GM12878 (cell line): Measurements from ENCODE around the gene FLII. TPM values are rescaled to one million over a fixed set of nuclear protein-coding genes. Genes with fewer than 3 reads are reported as not detected.

ENCODE experiments used
- ATAC-seq: fragments of 200-7000 bp; cut with Tn5 transposase; 3 replicates; pipeline ENCODE4 v1.9.1; 2020; ENCODE audit warnings: mild to moderate bottlenecking, moderate library complexity
- BruUV-seq: library from RNA; stranded (reverse); fragments of 400-500 nt; replicated peaks from 2 replicates; lab custom pipeline; 2021; lab: Mats Ljungman, UMichigan
- CTCF ChIA-PET: fragments of 300-600 bp; sonication (Branson Sonifier 250); formaldehyde crosslinking; extraction: SDS; loops from one replicate; lab custom pipeline; 2021; ENCODE audit warnings: inconsistent platforms; lab: Yijun Ruan, JAX
- POLR2A ChIA-PET: fragments of 350-600 bp; formaldehyde crosslinking; extraction: SDS; loops from one replicate; lab custom pipeline; 2021; ENCODE audit warnings: inconsistent platforms; lab: Charles Lee
- RAD21 ChIA-PET: fragments of 300-600 bp; sonication (Branson Sonifier 250); formaldehyde crosslinking; loops from one replicate; lab custom pipeline; 2023; ENCODE audit warnings: antibody characterized with exemption; ENCODE audit not compliant: unreplicated experiment; lab: Charles Lee
- SMC1A ChIA-PET: fragments of 300-600 bp; sonication (Branson Sonifier 250); formaldehyde crosslinking; loops from one replicate; lab custom pipeline; 2023; ENCODE audit not compliant: unreplicated experiment, uncharacterized antibody; lab: Charles Lee
- DNase-seq: peaks from one replicate; pipeline ENCODE4 v3.0.0-alpha.2; 2011; ENCODE audit warnings: low read depth, low spot score
- FAIRE-seq: peaks from 3 replicates; lab custom pipeline; 2011; peaks lifted over from hg19 to GRCh38; lab: Jason Lieb, UNC
- H2AFZ ChIP-seq: 2 replicates; pipeline ENCODE4 v1.6.0; 2011; ENCODE audit warnings: low read depth, low read length, control low read depth; ENCODE audit not compliant: control insufficient read depth
- H3K27ac ChIP-seq: 2 replicates; pipeline ENCODE4 v1.5.1; 2011; ENCODE audit warnings: control low read depth; ENCODE audit not compliant: control insufficient read depth, insufficient read depth
- H3K27me3 ChIP-seq, 2 experiments: replicated peaks in 1 of 2; 2 replicates each; pipeline versions ENCODE4 v1.6.0 to v1.6.1; 2011; ENCODE audit warnings: low read length in 1 of 2; ENCODE audit not compliant: control insufficient read depth in 2 of 2, insufficient read depth in 2 of 2
- H3K36me3 ChIP-seq, 2 experiments: 2 replicates each; pipeline ENCODE4 v1.5.1; 2011; ENCODE audit warnings: low read length in 1 of 2; ENCODE audit not compliant: control insufficient read depth in 2 of 2, insufficient read depth in 2 of 2
- H3K4me1 ChIP-seq: 2 replicates; pipeline ENCODE4 v1.6.1; 2011; ENCODE audit warnings: mild to moderate bottlenecking, low read length, moderate library complexity, mixed read lengths; ENCODE audit not compliant: control insufficient read depth, insufficient read depth
- H3K4me2 ChIP-seq: 2 replicates; pipeline ENCODE4 v1.6.0; 2011; ENCODE audit warnings: control low read depth; ENCODE audit not compliant: control insufficient read depth, insufficient read depth
- H3K4me3 ChIP-seq: fragments of 200-600 bp; sonication (generic); 2 replicates; pipeline ENCODE4 v1.5.1; 2016
- H3K79me2 ChIP-seq: 2 replicates; pipeline ENCODE4 v1.6.0; 2011; ENCODE audit warnings: low read length; ENCODE audit not compliant: control insufficient read depth, insufficient read depth
- H3K9ac ChIP-seq: 2 replicates; pipeline ENCODE4 v1.8.0; 2011; ENCODE audit warnings: low read length, control low read depth, mixed read lengths; ENCODE audit not compliant: control insufficient read depth, insufficient read depth
- H3K9me3 ChIP-seq: replicated peaks from 3 replicates; pipeline ENCODE4 v1.5.1; 2011; ENCODE audit warnings: mild to moderate bottlenecking, low read length; ENCODE audit not compliant: control insufficient read depth, insufficient read depth
- H4K20me1 ChIP-seq: 2 replicates; pipeline ENCODE4 v1.6.0; 2011; ENCODE audit not compliant: control insufficient read depth, insufficient read depth
- CREM ChIP-seq: IDR thresholded peaks from 2 replicates; pipeline ENCODE4 v1.6.1; 2014; ENCODE audit warnings: antibody characterized with exemption, low read depth
- ESRRA ChIP-seq: IDR thresholded peaks from 2 replicates; pipeline ENCODE4 v1.6.1; 2012; ENCODE audit warnings: mild to moderate bottlenecking, low read length, improper control_type of control experiment
- ETV6 ChIP-seq, 2 experiments: fragments of 450-650 bp in 1 of 2; IDR thresholded peaks in 1 of 2; conservative IDR thresholded peaks in 1 of 2; 2 replicates each; pipeline ENCODE4 v1.6.1; 2014; ENCODE audit warnings: antibody characterized with exemption in 1 of 2, borderline replicate concordance in 1 of 2, low read depth in 1 of 2, mild to moderate bottlenecking in 1 of 2, moderate library complexity in 1 of 2
- FOXM1 ChIP-seq: IDR thresholded peaks from 2 replicates; pipeline ENCODE4 v1.6.1; 2012; ENCODE audit warnings: low read depth, mild to moderate bottlenecking, inconsistent platforms, low read length, moderate library complexity
- HCFC1 ChIP-seq: fragments of 150-350 bp; IDR thresholded peaks from 2 replicates; pipeline ENCODE4 v1.6.1; 2014; ENCODE audit warnings: low read length
- HDGF ChIP-seq: fragments of 450-650 bp; IDR thresholded peaks from 2 replicates; pipeline ENCODE4 v1.6.1; 2016; ENCODE audit warnings: antibody characterized with exemption
- RB1 ChIP-seq: fragments of 450-650 bp; formaldehyde crosslinking; IDR thresholded peaks from 2 replicates; pipeline ENCODE4 v1.6.1; 2017; ENCODE audit warnings: mild to moderate bottlenecking, borderline replicate concordance
- SMARCA5 ChIP-seq: fragments of 450-650 bp; IDR thresholded peaks from 2 replicates; pipeline ENCODE4 v1.6.1; 2017; ENCODE audit warnings: mild to moderate bottlenecking
- STAT1 ChIP-seq: fragments of 450-650 bp; conservative IDR thresholded peaks from 2 replicates; pipeline ENCODE4 v1.6.1; 2014; ENCODE audit warnings: antibody characterized with exemption, mild to moderate bottlenecking
- ZNF207 ChIP-seq: fragments of 450-650 bp; IDR thresholded peaks from 2 replicates; pipeline ENCODE4 v1.6.1; 2014; ENCODE audit warnings: antibody characterized with exemption, mild to moderate bottlenecking, borderline replicate concordance
- ZNF217 ChIP-seq: fragments of 450-650 bp; IDR thresholded peaks from 2 replicates; pipeline ENCODE4 v1.6.1; 2017; ENCODE audit warnings: antibody characterized with exemption, mild to moderate bottlenecking
- WGBS: methylation state at CpG from one replicate; pipeline ENCODE4 v1.1.6; 2016; ENCODE audit warnings: low lambda C conversion rate; ENCODE audit not compliant: insufficient replicate concordance, insufficient coverage; ENCODE audit errors: missing lambda C conversion rate; 5-methylcytosine and 5-hydroxymethylcytosine counted together
- in situ Hi-C: fragments of 300-500 bp; cut with MboI; formaldehyde crosslinking; loops from 9 replicates; pipeline ENCODE4 v1.14.3; 2018; ENCODE audit warnings: mixed read lengths
- intact Hi-C: fragments of 100-400 bp; cut with micrococcal nuclease; formaldehyde crosslinking; loops from one replicate; pipeline ENCODE4 v1.14.2; 2022; ENCODE audit not compliant: unreplicated experiment
- polyA plus RNA-seq, 11 experiments: library from polyadenylated mRNA; depleted of rRNA in 4 of 11; unstranded in 6 of 11; stranded (reverse) in 5 of 11; fragments of >200 nt; fragmentation: Nextera tagmentation in 4 of 11; fragmentation: Illumina TruSeq in 1 of 11; extraction: Ambion mirVana in 4 of 11; extraction: Trizol in 1 of 11; gene quantifications; 1 replicate in 1 of 11; 2 replicates in 10 of 11; pipeline versions ENCODE4 v1.2.1 to v1.2.3, GENCODE V29; 2011 to 2016; ENCODE audit warnings: inconsistent platforms in 2 of 11, missing spikeins in 2 of 11, low read depth in 1 of 11
- total RNA-seq, 4 experiments: library from RNA; depleted of rRNA in 3 of 4; stranded (reverse); fragments of >200 nt in 3 of 4; fragmentation: Illumina TruSeq in 1 of 4; extraction: Trizol in 1 of 4; gene quantifications; 2 replicates each; pipeline versions ENCODE4 v1.2.1 to v1.2.3, GENCODE V29; 2013 to 2021

Gene FLII
- total and polyA plus RNA-seq, 10 of the 15 experiments (the other 5 are each of a cell fraction or from before 2014, with no cell fraction given), result 22.2 to 200 (median 121) TPM

DNA sequence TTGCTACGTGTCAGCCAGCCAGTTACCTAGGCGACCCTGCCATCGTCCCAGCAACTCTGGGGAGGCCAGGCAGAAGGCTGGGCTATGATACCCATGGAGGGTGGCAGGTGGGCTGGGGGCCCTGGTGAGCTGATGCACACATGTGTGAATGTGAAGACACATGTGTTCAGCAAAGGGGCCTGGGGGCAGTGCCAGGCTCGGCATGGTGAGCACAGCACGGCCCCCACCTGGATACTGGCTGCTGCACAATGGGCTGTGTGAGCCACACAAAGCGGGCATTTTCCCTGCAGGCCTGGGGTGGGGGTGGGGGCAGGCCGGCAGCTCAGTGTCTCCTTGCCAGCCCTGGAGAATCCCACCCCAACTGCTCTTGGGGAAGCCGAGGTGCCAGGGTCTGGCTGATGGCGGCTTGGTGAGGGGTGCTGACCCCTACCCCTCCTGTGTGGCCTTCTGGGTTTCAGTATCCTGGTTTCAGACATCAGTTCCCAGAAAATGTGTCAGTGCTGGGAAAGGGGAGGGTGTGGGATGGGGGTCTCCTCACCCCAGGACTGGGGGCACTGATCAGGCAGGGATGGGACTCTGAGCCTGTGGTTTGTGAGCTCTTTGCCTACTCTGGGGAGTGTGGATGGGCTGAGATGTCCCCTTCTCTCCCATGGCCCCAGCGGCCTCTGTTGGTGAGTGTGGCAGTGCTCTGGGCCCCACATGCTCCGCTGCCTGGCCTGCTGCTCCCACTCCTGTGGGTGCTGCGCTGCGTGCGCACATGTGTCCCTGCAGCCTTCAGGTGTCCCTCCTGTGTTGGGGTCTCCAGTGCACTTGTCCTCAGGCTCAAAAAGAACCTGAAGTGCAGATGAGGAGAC lies 28.0 kb downstream of the FLII start (continued):
- TF ChIP-seq ESRRA, result no peak
- no peak for TF ChIP-seq ZNF207
- TF ChIP-seq HDGF, result no peak
- TF ChIP-seq SMARCA5, result no peak
- TF ChIP-seq STAT1, result no peak
- TF ChIP-seq RB1, result no peak
- no peak for TF ChIP-seq HCFC1
- TF ChIP-seq FOXM1, result no peak

GRCh38 chr17:18229771-18230170 lies 28.8 kb downstream of the FLII start:
- DNase-seq (no peak), ATAC-seq (no peak), FAIRE-seq (no peak)
- in situ Hi-C loops, result no loop called here
- RAD21 ChIA-PET, result no interaction called here
- 78% methylated on average over 7 of the region's 7 CpGs for WGBS
- H3K27me3 ChIP-seq, result no peaks in the 10 kb centered on the region
- H3K4me3 ChIP-seq, result no peak overlapping the region
- H3K27ac ChIP-seq, result no peak overlapping the region
- CTCF ChIA-PET, result no interaction called here
- intact Hi-C loops, result loop anchor here (5.0 kb wide), 1 partner anchor 47 kb away; the partner anchor contains the start of gene ALKBH5
- BruUV-seq, result no TSS peak
- SMC1A ChIA-PET, result no interaction called here
- no peaks in the 10 kb centered on the region for H3K4me1 ChIP-seq
- H2AFZ ChIP-seq, result no peak overlapping the region
- no peak overlapping the region for H3K9ac ChIP-seq
- no peaks in the 10 kb centered on the region for H3K9me3 ChIP-seq
- POLR2A ChIA-PET, result no interaction called here
- no peak overlapping the region for H3K4me2 ChIP-seq
- TF ChIP-seq ETV6 (conservative IDR thresholded peaks at IDR 0.05 in 1 of 2, IDR thresholded peaks at IDR 0.05 in 1 of 2; ENCODE audit: borderline replicate concordance in 1 of 2, low read depth in 1 of 2) (no peak), ZNF217 (no peak), CREM (no peak)
- no peaks in the 10 kb centered on the region for H3K79me2 ChIP-seq
- no peaks in the 10 kb centered on the region for H4K20me1 ChIP-seq
- H3K36me3 ChIP-seq, result no peaks in the 10 kb centered on the region
